Embryonic facial prominence (tissue), 1 donor: ENCODE results near the gene TMEM217.
A peak's percentile ranks its signal among the peaks of the same experiment; 100 is the strongest.
"Not testable (repeated sequence)": the region's sequence is repeated elsewhere in the genome, so short reads cannot be mapped to it uniquely, and the experiment has no call there.

Source experiments
- DNase-seq: peaks from one replicate; pipeline ENCODE4 v3.0.0-alpha.2; 2016; ENCODE audit errors: extremely low spot score

Gene TMEM217

DNA sequence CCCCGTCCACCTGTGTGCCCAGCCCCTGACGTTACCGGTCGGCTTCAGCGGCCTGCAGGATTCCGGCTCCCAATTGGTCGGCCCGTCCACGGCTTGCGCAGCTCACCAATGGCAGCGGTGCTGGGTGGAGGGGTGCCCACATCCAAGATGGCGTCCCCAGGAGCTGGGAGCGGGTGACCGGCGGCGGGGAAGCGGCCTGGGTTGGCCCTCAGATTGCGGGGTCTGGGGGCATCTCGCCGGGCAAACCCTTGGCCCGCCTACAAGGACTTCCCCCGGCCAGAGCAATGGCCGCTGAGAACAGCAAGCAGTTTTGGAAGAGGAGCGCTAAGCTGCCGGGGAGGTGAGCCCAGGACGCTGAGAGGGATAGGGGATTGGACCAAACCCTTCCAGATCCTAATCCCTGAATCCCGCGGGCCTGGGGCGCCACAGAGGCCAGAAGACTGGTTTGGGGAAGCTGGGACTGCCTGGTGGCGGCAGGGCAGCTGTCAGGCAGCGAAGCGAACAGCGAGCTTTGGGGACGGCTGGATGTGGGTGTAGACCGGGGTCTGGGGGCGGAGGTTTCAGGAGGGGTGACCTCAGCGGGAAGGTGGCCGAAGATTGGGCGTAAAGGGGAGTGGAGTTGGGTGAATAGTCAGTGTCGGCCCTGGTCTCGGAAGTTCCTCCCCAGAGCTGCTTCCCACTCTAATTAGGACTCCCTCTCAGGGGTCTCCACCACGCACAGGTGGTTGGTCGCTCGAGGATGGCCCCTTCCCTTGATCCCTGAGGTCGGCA, at the start of gene TMEM217, which contains the start of gene TBC1D22B:
TSS of gene TMEM217 (minus strand) at position 511 of the 771 bp plus-strand sequence. CDS start 39,114 bp downstream, outside the sequence.
TSS of gene TBC1D22B (plus strand) at position 139 of the 771 bp plus-strand sequence. CDS start at position 285, 146 bp downstream.
- peak; percentile 87 for DNase-seq

GRCh38 chr6:37307484-37307883, 49.5 kb upstream of the TMEM217 start:
- DNase-seq, result not testable (repeated sequence)

GRCh38 chr6:37306624-37307222, 48.8 kb upstream of the TMEM217 start:
- no peak for DNase-seq

DNA sequence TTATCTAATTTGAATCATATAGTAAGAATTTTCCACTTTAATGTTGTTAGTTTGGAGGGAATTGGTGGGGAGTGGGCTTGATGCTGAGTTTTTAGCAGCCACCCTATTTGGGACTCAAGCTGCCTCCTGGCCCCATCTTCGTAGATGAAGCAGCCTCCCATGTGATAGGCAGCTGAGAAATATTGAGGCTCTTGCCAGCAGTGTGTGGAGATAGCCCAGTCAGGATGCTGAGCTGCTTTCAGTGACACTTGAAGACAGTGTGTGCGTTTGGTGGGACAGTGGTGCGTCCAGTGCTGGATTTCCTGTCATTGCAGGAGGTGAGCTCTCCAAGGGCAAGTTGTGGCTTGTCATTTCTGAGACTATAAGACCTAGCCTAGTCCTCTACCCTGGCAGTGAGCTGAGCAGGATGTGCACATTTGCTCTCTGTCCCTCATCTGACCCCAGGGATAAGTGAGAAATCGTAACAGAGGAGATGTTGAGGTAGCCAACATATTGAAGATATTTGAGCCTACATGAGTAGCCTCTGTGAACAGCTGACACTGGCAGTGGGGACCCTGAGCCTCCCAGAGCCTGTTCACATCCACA, 48.0 kb upstream of the TMEM217 start:
- no peak for DNase-seq

DNA sequence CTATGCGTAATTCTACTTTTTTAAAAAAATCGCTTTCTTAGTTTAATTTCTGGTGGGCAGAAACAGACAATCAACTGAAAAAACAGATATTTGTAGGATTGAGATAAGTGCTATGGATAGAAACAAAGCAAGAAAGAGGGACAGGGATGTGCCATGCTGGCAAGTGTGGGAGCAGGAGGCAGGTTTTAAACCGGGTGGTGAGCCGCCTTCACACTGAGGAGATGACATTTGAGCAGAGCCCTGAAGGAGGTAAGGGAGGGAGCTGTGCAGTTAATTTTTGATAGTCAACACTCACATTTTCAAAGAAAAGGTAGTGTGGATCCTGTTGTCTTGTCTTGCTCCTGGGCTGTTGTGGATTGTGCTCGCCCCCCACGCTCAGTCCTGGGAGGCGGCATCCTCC, 46.8 kb upstream of the TMEM217 start:
- no peak for DNase-seq

- no peak for DNase-seq
Measured at GRCh38 chr6:37303891-37304503, 46.1 kb upstream of the TMEM217 start.

GRCh38 chr6:37303091-37303660, 45.2 kb upstream of the TMEM217 start:
- DNase-seq, result no peak

DNA sequence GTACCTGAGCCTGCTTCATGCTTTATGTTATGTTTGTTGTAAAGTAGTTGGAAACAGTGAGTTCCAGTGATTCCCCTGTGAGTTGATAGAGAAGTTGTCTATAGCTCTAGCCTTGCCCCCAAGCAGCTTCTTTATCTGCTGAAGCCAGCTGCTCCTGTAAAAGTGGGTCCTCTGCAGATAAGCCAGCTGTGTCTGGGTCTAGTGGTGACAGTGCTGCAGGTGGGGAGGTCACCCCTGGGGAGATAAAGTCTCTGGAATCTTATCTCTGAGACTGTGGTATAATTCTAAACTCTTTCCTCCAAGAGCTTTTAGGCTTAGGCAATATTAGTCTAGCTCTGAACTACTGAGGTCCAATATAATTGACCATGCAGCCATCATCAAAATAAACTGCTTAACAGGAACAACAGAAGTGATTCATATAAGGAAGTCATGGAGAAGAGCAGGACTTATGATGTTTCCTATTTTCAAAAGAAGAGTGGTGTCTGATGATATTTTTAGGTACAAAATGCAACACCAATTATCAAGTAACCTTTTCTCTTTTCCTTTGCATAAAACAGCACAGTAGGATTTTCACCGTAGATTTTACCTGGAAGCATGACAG, 44.2 kb upstream of the TMEM217 start:
- DNase-seq, result no peak

DNA sequence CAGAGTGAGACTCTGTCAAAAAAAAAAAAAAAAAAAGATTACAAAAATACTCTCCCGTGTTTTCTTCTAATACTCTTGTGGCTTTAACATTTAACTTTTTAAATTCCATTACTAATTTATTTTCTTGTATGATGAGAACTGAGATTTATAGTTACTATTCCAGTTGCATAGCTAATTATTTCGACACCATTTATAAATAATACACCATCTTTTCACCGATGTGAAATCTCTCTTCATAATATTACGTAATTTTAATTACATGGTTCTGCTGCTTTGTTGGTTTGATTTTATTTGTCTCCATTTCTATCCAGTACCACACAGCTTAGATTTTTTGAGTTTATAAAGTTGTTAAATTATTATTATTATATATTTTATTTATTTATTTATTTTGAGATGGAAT, 42.0 kb upstream of the TMEM217 start:
- DNase-seq, result no peak

DNA sequence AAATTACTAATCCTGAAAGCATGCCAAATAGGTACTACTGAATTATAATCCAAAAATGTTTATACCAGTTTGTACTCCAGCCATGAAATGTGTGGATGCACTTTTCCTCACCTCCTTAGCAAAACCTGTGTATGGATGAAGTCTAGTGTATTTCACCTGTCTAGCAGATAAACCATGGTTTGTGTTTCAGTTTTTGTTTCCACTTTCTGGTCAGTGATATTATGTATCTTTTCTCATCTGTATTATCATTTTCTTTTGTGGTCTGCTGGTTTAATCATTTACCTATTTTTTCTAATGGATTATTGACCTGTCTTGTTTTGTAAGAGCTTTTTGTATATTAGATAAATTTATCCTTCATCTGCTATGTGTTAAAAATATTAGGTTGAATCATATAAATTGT, 41.0 kb upstream of the TMEM217 start:
- DNase-seq, result no peak

GRCh38 chr6:37297637-37298036, 39.7 kb upstream of the TMEM217 start:
- not testable (repeated sequence) for DNase-seq

- no peak for DNase-seq
Measured at GRCh38 chr6:37293426-37293825, 35.5 kb upstream of the TMEM217 start.

GRCh38 chr6:37289931-37290330, 32.0 kb upstream of the TMEM217 start:
- DNase-seq, result no peak

DNA sequence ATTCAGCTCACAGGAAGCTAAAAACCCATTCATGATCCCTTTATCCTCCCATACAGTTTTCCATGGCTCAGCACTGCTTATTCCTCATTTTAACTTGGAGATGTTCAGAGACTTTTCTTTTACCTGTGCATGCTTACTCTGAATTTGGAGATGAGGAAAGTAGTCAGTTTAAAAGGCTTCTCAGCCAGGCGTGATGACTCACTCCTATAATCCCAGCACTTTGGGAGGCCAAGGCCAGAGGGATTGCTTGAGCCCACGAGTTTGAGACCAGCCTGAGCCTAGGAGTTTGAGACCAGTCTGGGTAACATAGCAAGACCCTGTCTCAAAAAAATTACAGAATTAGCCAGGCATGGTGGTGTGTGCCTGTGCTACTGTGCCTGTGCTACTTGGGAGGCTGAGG, 30.3 kb upstream of the TMEM217 start:
- DNase-seq, result no peak

- no peak for DNase-seq
Measured at GRCh38 chr6:37287519-37288157, 29.7 kb upstream of the TMEM217 start.

- no peak for DNase-seq
Measured at GRCh38 chr6:37285861-37286311, 27.9 kb upstream of the TMEM217 start.

DNA sequence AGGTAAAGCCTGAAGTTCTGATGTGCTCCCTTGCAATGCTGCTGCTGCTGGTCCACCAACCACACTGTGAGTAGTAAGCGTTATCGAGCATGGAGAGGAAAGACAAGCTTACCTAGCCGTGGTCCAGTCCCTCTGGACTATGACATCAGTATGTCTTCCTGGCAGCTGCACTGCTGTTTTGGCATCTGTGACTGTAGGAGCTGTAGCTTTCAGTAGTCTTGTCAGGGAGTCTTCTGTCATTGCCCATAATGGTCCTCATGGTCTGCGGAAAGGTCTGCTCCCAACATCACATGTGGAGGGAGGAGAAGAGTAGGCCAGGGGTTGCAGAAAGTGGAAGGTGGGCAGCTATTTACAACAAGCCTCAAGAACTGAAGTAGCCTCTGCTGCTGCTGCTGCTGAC, 26.8 kb upstream of the TMEM217 start:
- no peak for DNase-seq

- DNase-seq, result no peak
Measured at GRCh38 chr6:37283671-37284151, 25.8 kb upstream of the TMEM217 start.

DNA sequence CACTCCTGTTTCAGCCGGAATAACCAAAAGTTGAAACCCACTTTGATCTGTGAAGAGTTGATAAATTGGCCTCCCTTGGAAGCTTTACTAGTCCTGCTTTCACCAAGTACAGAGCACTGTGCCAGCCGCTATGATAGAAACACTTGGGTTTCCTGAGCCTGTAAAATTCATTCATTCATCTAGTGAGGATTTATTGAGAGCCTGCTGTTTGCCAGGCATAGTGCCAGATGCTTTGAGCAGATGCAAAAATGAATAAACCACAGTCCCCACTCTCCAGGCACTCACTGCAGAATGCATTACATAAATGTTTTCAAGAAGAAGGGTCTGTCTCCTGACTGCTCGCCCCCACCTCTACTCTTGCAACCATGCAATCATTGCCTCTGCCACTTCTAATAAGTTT, 25.3 kb upstream of the TMEM217 start:
- DNase-seq, result no peak

GRCh38 chr6:37282371-37282770, 24.4 kb upstream of the TMEM217 start:
- no peak for DNase-seq
